ENCODE measurements around the gene CANT1.

Gene CANT1

DNA sequence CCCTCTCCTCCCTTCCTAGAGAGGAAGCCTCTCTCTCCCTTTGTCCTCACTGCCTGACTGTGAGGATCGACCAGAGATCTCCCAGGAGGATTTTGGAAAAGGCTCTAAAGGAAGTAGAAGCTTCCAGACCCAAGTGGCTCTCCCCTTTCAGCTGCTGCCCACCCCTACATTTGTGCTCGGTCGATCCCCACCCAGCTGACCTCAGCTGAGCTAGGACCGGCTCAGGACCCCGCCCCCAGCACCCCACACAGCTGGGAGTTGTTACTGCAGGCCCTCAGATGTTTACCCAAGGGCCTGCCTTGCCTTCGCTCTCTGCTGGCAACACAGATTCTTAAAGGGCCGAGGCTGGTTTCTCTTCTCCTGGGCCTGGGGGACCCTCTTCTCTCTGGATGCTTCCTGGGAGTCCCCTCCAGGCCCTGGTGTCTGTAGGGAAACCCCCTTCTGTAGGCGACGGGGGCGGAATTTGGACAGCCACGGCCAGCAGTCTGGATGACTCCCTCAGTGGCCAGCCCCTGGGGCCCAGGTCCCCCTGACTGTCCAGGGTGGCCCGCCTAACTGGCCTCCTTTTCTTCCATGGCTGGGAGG, 57.5 kb downstream of the CANT1 start:
- TF ChIP-seq POLR2AphosphoS5 (IDR thresholded peaks at IDR 0.05; ENCODE audit: low read depth, low read length) (no peak), SIN3A (IDR thresholded peaks at IDR 0.05; ENCODE audit: borderline replicate concordance, insufficient read depth, low read length) (no peak), FOXP2 (optimal IDR thresholded peaks at IDR 0.05; ENCODE audit: borderline replicate concordance, extremely low read depth, extremely low read length, insufficient read depth) (no peak), TAF1 (IDR thresholded peaks at IDR 0.05; ENCODE audit: borderline replicate concordance, insufficient read depth, low read length) (no peak)
- TF ChIP-seq, protein P1, sequence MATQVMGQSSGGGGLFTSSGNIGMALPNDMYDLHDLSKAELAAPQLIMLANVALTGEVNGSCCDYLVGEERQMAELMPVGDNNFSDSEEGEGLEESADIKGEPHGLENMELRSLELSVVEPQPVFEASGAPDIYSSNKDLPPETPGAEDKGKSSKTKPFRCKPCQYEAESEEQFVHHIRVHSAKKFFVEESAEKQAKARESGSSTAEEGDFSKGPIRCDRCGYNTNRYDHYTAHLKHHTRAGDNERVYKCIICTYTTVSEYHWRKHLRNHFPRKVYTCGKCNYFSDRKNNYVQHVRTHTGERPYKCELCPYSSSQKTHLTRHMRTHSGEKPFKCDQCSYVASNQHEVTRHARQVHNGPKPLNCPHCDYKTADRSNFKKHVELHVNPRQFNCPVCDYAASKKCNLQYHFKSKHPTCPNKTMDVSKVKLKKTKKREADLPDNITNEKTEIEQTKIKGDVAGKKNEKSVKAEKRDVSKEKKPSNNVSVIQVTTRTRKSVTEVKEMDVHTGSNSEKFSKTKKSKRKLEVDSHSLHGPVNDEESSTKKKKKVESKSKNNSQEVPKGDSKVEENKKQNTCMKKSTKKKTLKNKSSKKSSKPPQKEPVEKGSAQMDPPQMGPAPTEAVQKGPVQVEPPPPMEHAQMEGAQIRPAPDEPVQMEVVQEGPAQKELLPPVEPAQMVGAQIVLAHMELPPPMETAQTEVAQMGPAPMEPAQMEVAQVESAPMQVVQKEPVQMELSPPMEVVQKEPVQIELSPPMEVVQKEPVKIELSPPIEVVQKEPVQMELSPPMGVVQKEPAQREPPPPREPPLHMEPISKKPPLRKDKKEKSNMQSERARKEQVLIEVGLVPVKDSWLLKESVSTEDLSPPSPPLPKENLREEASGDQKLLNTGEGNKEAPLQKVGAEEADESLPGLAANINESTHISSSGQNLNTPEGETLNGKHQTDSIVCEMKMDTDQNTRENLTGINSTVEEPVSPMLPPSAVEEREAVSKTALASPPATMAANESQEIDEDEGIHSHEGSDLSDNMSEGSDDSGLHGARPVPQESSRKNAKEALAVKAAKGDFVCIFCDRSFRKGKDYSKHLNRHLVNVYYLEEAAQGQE (IDR thresholded peaks at IDR 0.05; ENCODE audit: insufficient read depth in 1 of 2, low read depth in 2 of 2, low read length in 2 of 2) = no peak

DNA sequence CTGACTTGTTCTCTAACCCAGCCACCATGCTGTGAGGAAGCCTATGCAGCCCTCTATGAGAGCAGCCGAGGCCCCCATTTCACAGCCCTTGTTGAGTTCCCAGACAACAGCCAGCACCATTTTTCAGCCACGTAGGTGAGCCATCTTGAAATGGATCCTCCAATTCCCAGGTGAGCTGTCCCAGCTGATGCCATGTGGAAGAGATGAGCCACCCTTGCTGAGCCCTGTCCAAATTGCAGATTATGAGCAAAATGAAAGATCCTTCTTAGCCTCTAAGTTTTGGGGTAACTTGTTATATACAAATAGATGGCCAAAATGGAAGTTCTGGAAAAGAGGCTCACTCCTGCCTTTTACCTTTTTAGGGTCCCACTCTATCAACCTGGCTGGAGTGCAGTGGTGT, 58.7 kb downstream of the CANT1 start:
- no peak for TF ChIP-seq FOXP2 (optimal IDR thresholded peaks at IDR 0.05; ENCODE audit: borderline replicate concordance, extremely low read depth, extremely low read length, insufficient read depth)

DNA sequence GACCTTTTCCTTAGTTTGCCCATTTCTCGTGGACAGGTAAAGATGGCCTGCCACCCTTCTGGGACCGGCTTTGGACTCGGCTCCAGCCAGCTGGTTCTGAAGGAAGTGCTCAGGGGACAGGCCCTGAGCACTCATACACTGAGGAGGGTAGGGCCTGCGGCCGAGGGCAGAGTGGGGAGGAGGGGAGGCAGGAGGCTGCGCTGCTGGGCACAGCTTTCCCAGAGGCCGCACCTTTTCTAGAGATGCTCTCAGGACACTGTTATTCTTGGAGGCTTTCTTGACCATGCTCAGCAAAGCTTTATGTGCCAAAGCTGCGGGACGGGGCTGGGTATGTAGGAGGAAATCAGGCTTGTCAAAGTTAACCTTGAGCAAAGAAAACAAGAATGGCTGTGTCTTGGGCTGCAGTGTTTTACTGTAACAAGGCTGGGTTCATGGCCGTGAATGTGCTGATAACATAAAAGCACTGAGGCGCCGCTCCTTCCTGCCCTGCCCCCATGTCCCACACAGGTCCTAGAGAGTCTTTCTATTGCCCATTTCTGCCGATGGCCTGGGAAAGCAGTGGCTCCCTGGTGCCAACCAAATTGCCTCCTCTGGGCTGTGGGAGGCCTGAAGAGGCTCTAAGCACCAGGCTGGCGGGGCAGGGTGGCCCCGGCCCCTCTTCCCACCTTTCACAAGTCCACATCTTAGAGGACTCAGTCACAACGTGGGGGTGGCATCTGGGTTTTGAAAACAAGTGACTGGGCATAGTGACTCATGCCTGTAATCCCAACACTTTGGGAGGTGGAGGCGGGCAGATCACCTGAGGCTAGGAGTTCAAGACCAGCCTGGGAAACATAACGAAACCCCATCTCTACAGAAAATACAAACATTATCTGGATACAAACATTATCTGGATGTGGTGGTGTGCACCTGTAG, 62.1 kb downstream of the CANT1 start:
- TF ChIP-seq TAF1 (IDR thresholded peaks at IDR 0.05; ENCODE audit: borderline replicate concordance, insufficient read depth, low read length) (no peak), FOXP2 (optimal IDR thresholded peaks at IDR 0.05; ENCODE audit: borderline replicate concordance, extremely low read depth, extremely low read length, insufficient read depth) (no peak), POLR2AphosphoS5 (IDR thresholded peaks at IDR 0.05; ENCODE audit: low read depth, low read length) (no peak), SIN3A (IDR thresholded peaks at IDR 0.05; ENCODE audit: borderline replicate concordance, insufficient read depth, low read length) (no peak)
- TF ChIP-seq, protein P1 (IDR thresholded peaks at IDR 0.05; ENCODE audit: insufficient read depth in 1 of 2, low read depth in 2 of 2, low read length in 2 of 2) = no peak

DNA sequence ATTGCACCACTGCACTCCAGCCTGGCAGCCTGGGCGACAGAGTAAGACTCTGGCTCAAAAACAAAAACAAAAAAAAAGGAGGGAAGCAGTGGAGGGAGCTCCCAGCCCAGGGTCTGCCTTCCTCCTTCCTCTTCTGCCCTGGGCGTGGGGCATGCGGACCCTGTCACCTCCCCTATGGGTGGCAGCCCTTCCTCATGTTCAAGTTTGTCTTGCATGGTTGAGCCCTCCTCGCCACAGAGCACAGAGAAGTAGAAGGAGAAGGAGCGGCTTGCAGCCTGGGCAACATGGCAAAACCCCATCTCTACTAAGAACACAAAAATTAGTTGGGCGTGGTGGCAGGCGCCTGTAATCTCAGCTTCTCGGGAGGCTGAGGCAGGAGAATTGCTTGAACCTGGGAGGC, 62.9 kb downstream of the CANT1 start:
- TF ChIP-seq SIN3A (IDR thresholded peaks at IDR 0.05; ENCODE audit: borderline replicate concordance, insufficient read depth, low read length) = no peak
- no peak for TF ChIP-seq TAF1 (IDR thresholded peaks at IDR 0.05; ENCODE audit: borderline replicate concordance, insufficient read depth, low read length)
- TF ChIP-seq POLR2AphosphoS5 (IDR thresholded peaks at IDR 0.05; ENCODE audit: low read depth, low read length) = no peak
- TF ChIP-seq, protein P1 (IDR thresholded peaks at IDR 0.05; ENCODE audit: insufficient read depth in 1 of 2, low read depth in 2 of 2, low read length in 2 of 2) = no peak
- no peak for TF ChIP-seq FOXP2 (optimal IDR thresholded peaks at IDR 0.05; ENCODE audit: borderline replicate concordance, extremely low read depth, extremely low read length, insufficient read depth)

DNA sequence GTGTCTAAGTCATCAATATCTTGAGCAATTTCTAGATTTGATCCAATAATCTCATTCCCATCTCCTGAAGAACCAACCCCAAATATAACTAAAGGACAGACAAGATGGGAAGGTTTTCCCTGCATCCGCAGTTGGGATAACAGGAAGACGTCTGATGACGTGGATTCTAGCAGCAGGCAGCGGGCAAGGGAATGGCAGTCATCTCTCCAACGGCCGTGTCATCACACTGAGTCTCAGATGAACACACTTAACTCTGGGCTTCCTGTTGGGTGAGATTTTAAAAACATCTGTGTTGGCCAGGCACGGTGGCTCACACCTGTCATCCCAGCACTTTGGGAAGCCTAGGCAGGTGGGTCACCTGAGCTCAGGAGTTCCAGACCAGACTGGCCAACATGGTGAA, 63.4 kb downstream of the CANT1 start:
- TF ChIP-seq SIN3A (IDR thresholded peaks at IDR 0.05; ENCODE audit: borderline replicate concordance, insufficient read depth, low read length) (no peak), FOXP2 (optimal IDR thresholded peaks at IDR 0.05; ENCODE audit: borderline replicate concordance, extremely low read depth, extremely low read length, insufficient read depth) (no peak), POLR2AphosphoS5 (IDR thresholded peaks at IDR 0.05; ENCODE audit: low read depth, low read length) (no peak), TAF1 (IDR thresholded peaks at IDR 0.05; ENCODE audit: borderline replicate concordance, insufficient read depth, low read length) (no peak)
- TF ChIP-seq, protein P1 (IDR thresholded peaks at IDR 0.05; ENCODE audit: insufficient read depth in 1 of 2, low read depth in 2 of 2, low read length in 2 of 2) = no peak
